Measurements from ENCODE around the gene ZNF775. TPM values are rescaled to one million over a fixed set of nuclear protein-coding genes. Genes with fewer than 3 reads are reported as not detected.
A peak's percentile ranks its signal among the peaks of the same experiment; 100 is the strongest.

Gene ZNF775
- total and polyA plus RNA-seq, 4 experiments from 2014 or later = 0.67 to 7.6 (median 4.9) TPM

- Mint-ChIP-seq H3K4me3 (peak overlapping the region in 1 of 8 donors; percentile 9), H3K9me3 (no peaks in the 10 kb centered on the region), H3K27ac (peak overlapping the region in 3 of 7 donors; percentile 42 to 70 (median 42)), H3K36me3 (peaks cover 4 to 6% of the 10 kb centered on the region in 2 donors), H3K4me1 (peaks cover 11 to 35% (median 22%) of the 10 kb centered on the region in 4 donors), H3K27me3 (no peaks in the 10 kb centered on the region)
- Histone ChIP-seq H3K27me3 (ENCODE audit: insufficient read depth, low read length) (no peaks in the 10 kb centered on the region), H3K4me3 (ENCODE audit: low read length in 2 of 2) (no peak overlapping the region), H3K27ac (ENCODE audit: low read depth, low read length) (no peak overlapping the region), H3K36me3 (ENCODE audit: insufficient read depth, low read length) (no peaks in the 10 kb centered on the region), H3K4me1 (ENCODE audit: insufficient read depth, low read length) (peaks cover 14% of the 10 kb centered on the region), H3K9me3 (ENCODE audit: control insufficient read depth in 1 of 2, low read length in 2 of 2) (no peaks in the 10 kb centered on the region)
- ChIA-PET CTCF (ENCODE audit: partially characterized antibody) (no interaction called here), POLR2A (ENCODE audit: partially characterized antibody) (interaction anchor here (0.8 kb wide), 1 partner anchor 43 kb away, joined by 3 read pairs; no protein-coding TSS in a partner anchor)
- no peak for DNase-seq
- intact Hi-C loops (cut with micrococcal nuclease) = no loop called here
Measured at GRCh38 chr7:150400788-150401423, 21.8 kb downstream of the ZNF775 start.

GRCh38 chr7:150401424-150401790, 22.3 kb downstream of the ZNF775 start:
- Histone ChIP-seq H3K27ac (ENCODE audit: low read depth, low read length) (no peak overlapping the region), H3K4me1 (ENCODE audit: insufficient read depth, low read length) (peaks cover 18% of the 10 kb centered on the region), H3K4me3 (ENCODE audit: low read length in 2 of 2) (no peak overlapping the region), H3K9me3 (ENCODE audit: control insufficient read depth in 1 of 2, low read length in 2 of 2) (no peaks in the 10 kb centered on the region), H3K36me3 (ENCODE audit: insufficient read depth, low read length) (no peaks in the 10 kb centered on the region), H3K27me3 (ENCODE audit: insufficient read depth, low read length) (no peaks in the 10 kb centered on the region)
- peaks cover 14 to 36% (median 26%) of the 10 kb centered on the region in 4 donors for H3K4me1 Mint-ChIP-seq
- H3K27me3 Mint-ChIP-seq = no peaks in the 10 kb centered on the region
- intact Hi-C loops (cut with micrococcal nuclease) = no loop called here
- no peak overlapping the region for H3K4me3 Mint-ChIP-seq
- POLR2A ChIA-PET (ENCODE audit: partially characterized antibody) = no interaction called here
- DNase-seq = no peak
- H3K36me3 Mint-ChIP-seq = peaks cover 4 to 10% of the 10 kb centered on the region in 2 donors
- H3K27ac Mint-ChIP-seq = peak overlapping the region in 3 of 7 donors; percentile 42 to 70 (median 65)
- H3K9me3 Mint-ChIP-seq = no peaks in the 10 kb centered on the region
- CTCF ChIA-PET (ENCODE audit: partially characterized antibody) = no interaction called here

- no peak overlapping the region for H3K4me3 ChIP-seq (ENCODE audit: low read length in 2 of 2)
- no peaks in the 10 kb centered on the region for H3K27me3 ChIP-seq (ENCODE audit: insufficient read depth, low read length)
- no peak overlapping the region for H3K27ac ChIP-seq (ENCODE audit: low read depth, low read length)
- no peak for DNase-seq
- Mint-ChIP-seq H3K4me3 (peak overlapping the region in 3 of 8 donors; percentile 34 to 61 (median 42)), H3K36me3 (peaks cover 6 to 14% of the 10 kb centered on the region in 2 donors), H3K27ac (peak overlapping the region in 5 of 7 donors; percentile 20 to 80 (median 56)), H3K27me3 (no peaks in the 10 kb centered on the region), H3K4me1 (peaks cover 16 to 43% (median 31%) of the 10 kb centered on the region in 4 donors), H3K9me3 (no peaks in the 10 kb centered on the region)
- intact Hi-C loops (cut with micrococcal nuclease) = no loop called here
- H3K4me1 ChIP-seq (ENCODE audit: insufficient read depth, low read length) = peaks cover 25% of the 10 kb centered on the region
- H3K36me3 ChIP-seq (ENCODE audit: insufficient read depth, low read length) = no peaks in the 10 kb centered on the region
- CTCF ChIA-PET (ENCODE audit: partially characterized antibody) = interaction anchor here (0.9 to 1.5 kb wide), 2 partner anchors 24 to 49 kb away, joined by 3 read pairs; no protein-coding TSS in a partner anchor
- no peaks in the 10 kb centered on the region for H3K9me3 ChIP-seq (ENCODE audit: control insufficient read depth in 1 of 2, low read length in 2 of 2)
- POLR2A ChIA-PET (ENCODE audit: partially characterized antibody) = interaction anchor here (1.1 to 6.1 kb wide), 3 partner anchors 24 to 40 kb away, joined by 3 to 47 read pairs (median 3); partner anchors contain the start of genes REPIN1 and ZNF775
Measured at GRCh38 chr7:150401861-150402631, 22.9 kb downstream of the ZNF775 start.

- Mint-ChIP-seq H3K36me3 (peaks cover 8 to 16% of the 10 kb centered on the region in 2 donors), H3K27ac (peak overlapping the region; percentile 56 to 80 (median 72)), H3K4me1 (peaks cover 19 to 45% (median 34%) of the 10 kb centered on the region in 4 donors), H3K9me3 (no peaks in the 10 kb centered on the region), H3K27me3 (no peaks in the 10 kb centered on the region), H3K4me3 (peak overlapping the region in 5 of 8 donors; percentile 33 to 61 (median 48))
- ChIA-PET POLR2A (ENCODE audit: partially characterized antibody) (interaction anchor here (1.1 to 6.1 kb wide), 3 partner anchors 25 to 40 kb away, joined by 3 to 47 read pairs (median 3); partner anchors contain the start of genes REPIN1 and ZNF775), CTCF (ENCODE audit: partially characterized antibody) (interaction anchor here (0.9 to 1.5 kb wide), 4 partner anchors 25 to 50 kb away, joined by 3 to 6 read pairs (median 3); no protein-coding TSS in a partner anchor)
- Histone ChIP-seq H3K27ac (ENCODE audit: low read depth, low read length) (no peak overlapping the region), H3K36me3 (ENCODE audit: insufficient read depth, low read length) (no peaks in the 10 kb centered on the region), H3K4me3 (ENCODE audit: low read length in 2 of 2) (no peak overlapping the region), H3K27me3 (ENCODE audit: insufficient read depth, low read length) (no peaks in the 10 kb centered on the region), H3K4me1 (ENCODE audit: insufficient read depth, low read length) (peaks cover 30% of the 10 kb centered on the region), H3K9me3 (ENCODE audit: control insufficient read depth in 1 of 2, low read length in 2 of 2) (no peaks in the 10 kb centered on the region)
- intact Hi-C loops (cut with micrococcal nuclease) = no loop called here
- DNase-seq = no peak
Measured at GRCh38 chr7:150402671-150403321, 23.7 kb downstream of the ZNF775 start.

- H3K4me1 ChIP-seq (ENCODE audit: insufficient read depth, low read length) = peaks cover 30% of the 10 kb centered on the region
- H3K27me3 ChIP-seq (ENCODE audit: insufficient read depth, low read length) = no peaks in the 10 kb centered on the region
- H3K9me3 ChIP-seq (ENCODE audit: control insufficient read depth in 1 of 2, low read length in 2 of 2) = no peaks in the 10 kb centered on the region
- ChIA-PET CTCF (ENCODE audit: partially characterized antibody) (interaction anchor here (0.8 to 1.5 kb wide), 11 partner anchors 15 to 351 kb away, joined by 3 to 6 read pairs (median 3); no protein-coding TSS in a partner anchor), POLR2A (ENCODE audit: partially characterized antibody) (interaction anchor here (0.7 to 6.1 kb wide), 10 partner anchors 8 to 346 kb away, joined by 3 to 101 read pairs (median 7); partner anchors contain the start of genes GIMAP1, REPIN1 and ZNF775)
- H3K4me3 ChIP-seq (ENCODE audit: low read length in 2 of 2) = peak overlapping the region; percentile 50 to 92
- peaks cover 19 to 47% (median 36%) of the 10 kb centered on the region in 4 donors for H3K4me1 Mint-ChIP-seq
- no peaks in the 10 kb centered on the region for H3K36me3 ChIP-seq (ENCODE audit: insufficient read depth, low read length)
- intact Hi-C loops (cut with micrococcal nuclease) = no loop called here
- peaks cover 9 to 18% of the 10 kb centered on the region in 2 donors for H3K36me3 Mint-ChIP-seq
- DNase-seq = no peak
- peak overlapping the region; percentile 80 to 96 (median 95) for H3K27ac Mint-ChIP-seq
- no peaks in the 10 kb centered on the region for H3K27me3 Mint-ChIP-seq
- no peaks in the 10 kb centered on the region for H3K9me3 Mint-ChIP-seq
- H3K4me3 Mint-ChIP-seq = peak overlapping the region; percentile 29 to 99 (median 95)
- peak overlapping the region; percentile 85 for H3K27ac ChIP-seq (ENCODE audit: low read depth, low read length)
Measured at GRCh38 chr7:150403376-150404171, 24.4 kb downstream of the ZNF775 start.

GRCh38 chr7:150404172-150404804, 25.2 kb downstream of the ZNF775 start:
- peak overlapping the region; percentile 80 to 96 (median 95) for H3K27ac Mint-ChIP-seq
- peak in 2 of 5 donors; percentile 7 to 12 for DNase-seq
- no peaks in the 10 kb centered on the region for H3K36me3 ChIP-seq (ENCODE audit: insufficient read depth, low read length)
- H3K9me3 Mint-ChIP-seq = no peaks in the 10 kb centered on the region
- H3K36me3 Mint-ChIP-seq = peaks cover 13 to 24% of the 10 kb centered on the region in 2 donors
- H3K4me3 ChIP-seq (ENCODE audit: low read length in 2 of 2) = peak overlapping the region; percentile 50 to 92
- peak overlapping the region; percentile 86 to 99 (median 95) for H3K4me3 Mint-ChIP-seq
- H3K27ac ChIP-seq (ENCODE audit: low read depth, low read length) = peak overlapping the region; percentile 85
- CTCF ChIA-PET (ENCODE audit: partially characterized antibody) = interaction anchor here (0.7 to 1.1 kb wide), 9 partner anchors 11 to 613 kb away, joined by 3 to 5 read pairs (median 3); no protein-coding TSS in a partner anchor
- intact Hi-C loops (cut with micrococcal nuclease) = no loop called here
- peaks cover 30% of the 10 kb centered on the region for H3K4me1 ChIP-seq (ENCODE audit: insufficient read depth, low read length)
- POLR2A ChIA-PET (ENCODE audit: partially characterized antibody) = interaction anchor here (0.5 to 6.1 kb wide), 17 partner anchors 9 to 346 kb away, joined by 3 to 101 read pairs (median 5); partner anchors contain the start of genes GIMAP1, REPIN1 and ZNF775
- H3K27me3 ChIP-seq (ENCODE audit: insufficient read depth, low read length) = no peaks in the 10 kb centered on the region
- no peaks in the 10 kb centered on the region for H3K27me3 Mint-ChIP-seq
- H3K4me1 Mint-ChIP-seq = peaks cover 21 to 53% (median 39%) of the 10 kb centered on the region in 4 donors
- H3K9me3 ChIP-seq (ENCODE audit: control insufficient read depth in 1 of 2, low read length in 2 of 2) = no peaks in the 10 kb centered on the region

All from CD4-positive, alpha-beta memory T cell (primary cell).